ENCODE results near the gene CELSR1.

Gene CELSR1

GRCh38 chr22:46339956-46340355, 197.5 kb downstream of the CELSR1 start:
- no peak for TF ChIP-seq CTCF (IDR thresholded peaks at IDR 0.05; ENCODE audit: insufficient read depth, low read depth, low read length, missing control alignments)
- no peak overlapping the region for H3K4me3 ChIP-seq (ENCODE audit: low read length)
- DNase-seq (ENCODE audit: low read depth), result no peak

- no peak for TF ChIP-seq CTCF (IDR thresholded peaks at IDR 0.05; ENCODE audit: insufficient read depth, low read depth, low read length, missing control alignments)
- no peak for DNase-seq (ENCODE audit: low read depth)
- no peak overlapping the region for H3K4me3 ChIP-seq (ENCODE audit: low read length)
These were observed 198.8 kb downstream of the CELSR1 start for GRCh38 chr22:46338636-46339035.

GRCh38 chr22:46337870-46338269, 199.6 kb downstream of the CELSR1 start:
- TF ChIP-seq CTCF (IDR thresholded peaks at IDR 0.05; ENCODE audit: insufficient read depth, low read depth, low read length, missing control alignments), result no peak
- no peak overlapping the region for H3K4me3 ChIP-seq (ENCODE audit: low read length)
- DNase-seq (ENCODE audit: low read depth), result no peak

- no peak for TF ChIP-seq CTCF (IDR thresholded peaks at IDR 0.05; ENCODE audit: insufficient read depth, low read depth, low read length, missing control alignments)
- peak; percentile 55 for DNase-seq (ENCODE audit: low read depth)
- H3K4me3 ChIP-seq (ENCODE audit: low read length), result peak overlapping the region; percentile 88
These were observed 201.0 kb downstream of the CELSR1 start for GRCh38 chr22:46336119-46337078.

GRCh38 chr22:46335201-46336118, 202.0 kb downstream of the CELSR1 start, which contains the start of gene TRMU:
Gene TRMU, plus strand, starts transcription at chr22:46335714. Its CDS starts 51 bp downstream, at chr22:46335765.
- H3K4me3 ChIP-seq (ENCODE audit: low read length), result peak within 1 kb of the TSS; percentile 88
- peak; percentile 89 for DNase-seq (ENCODE audit: low read depth)
- no peak for TF ChIP-seq CTCF (IDR thresholded peaks at IDR 0.05; ENCODE audit: insufficient read depth, low read depth, low read length, missing control alignments)

- TF ChIP-seq CTCF (IDR thresholded peaks at IDR 0.05; ENCODE audit: insufficient read depth, low read depth, low read length, missing control alignments), result no peak
- DNase-seq (ENCODE audit: low read depth), result no peak
- no peak overlapping the region for H3K4me3 ChIP-seq (ENCODE audit: low read length)
These were observed 205.9 kb downstream of the CELSR1 start for GRCh38 chr22:46331496-46331895.
